ENCODE measurements around the gene KRTAP23-1. TPM values are rescaled to one million over a fixed set of nuclear protein-coding genes. Genes with fewer than 3 reads are reported as not detected.

Gene KRTAP23-1
- polyA plus RNA-seq (ENCODE audit: insufficient read length in 12 of 12), result not detected
- long read RNA-seq, donor 1, result 0 reads
- long read RNA-seq, donor 2, result 0 reads
- long read RNA-seq, donor 3, result 0 reads
- long read RNA-seq, donor 4, result 0 reads
- long read RNA-seq, donor 5, result 0 reads
- long read RNA-seq, donor 6, result 0 reads
- long read RNA-seq, donor 7, result 0 reads
- long read RNA-seq, donor 8, result 0 reads
- long read RNA-seq, donor 9, result 0 reads
- long read RNA-seq, donor 10, result 0 reads
- long read RNA-seq, donor 11, result 0 reads

GRCh38 chr21:30348506-30348905 lies at the start of gene KRTAP23-1:
Gene KRTAP23-1 (minus strand): TSS chr21:30348606. CDS start chr21:30348606, 0 bp downstream.
- no peak for DNase-seq

GRCh38 chr21:30395731-30396130 lies 47.3 kb upstream of the KRTAP23-1 start, which contains the start of gene KRTAP13-1:
Gene KRTAP13-1 (plus strand): TSS chr21:30396031. CDS start chr21:30396087, 56 bp downstream.
- DNase-seq, result no peak

GRCh38 chr21:30391492-30392025 lies 43.2 kb upstream of the KRTAP23-1 start:
- DNase-seq, result no peak

GRCh38 chr21:30382201-30382600 lies 33.8 kb upstream of the KRTAP23-1 start:
- DNase-seq, result no peak

- no peak for DNase-seq
These were observed 23.8 kb upstream of the KRTAP23-1 start, which contains the start of gene KRTAP13-2 for GRCh38 chr21:30372139-30372770. Gene KRTAP13-2 (minus strand): TSS chr21:30372271. CDS start chr21:30372213, 58 bp downstream.

GRCh38 chr21:30355906-30356305 lies 7.5 kb upstream of the KRTAP23-1 start:
- DNase-seq, result peak; percentile 24

- DNase-seq, result no peak
These were observed 6.1 kb upstream of the KRTAP23-1 start for GRCh38 chr21:30354308-30355005.

GRCh38 chr21:30351534-30351933 lies 3.1 kb upstream of the KRTAP23-1 start:
- no peak for DNase-seq

- DNase-seq, result no peak
These were observed 1.2 kb upstream of the KRTAP23-1 start for GRCh38 chr21:30349572-30349971.

GRCh38 chr21:30345014-30345413 lies 3.4 kb downstream of the KRTAP23-1 start:
- DNase-seq, result no peak

GRCh38 chr21:30340714-30341573 lies 7.5 kb downstream of the KRTAP23-1 start:
- no peak for DNase-seq

GRCh38 chr21:30338717-30339116 lies 9.7 kb downstream of the KRTAP23-1 start:
- DNase-seq, result no peak

GRCh38 chr21:30337772-30338171 lies 10.6 kb downstream of the KRTAP23-1 start:
- no peak for DNase-seq

GRCh38 chr21:30337276-30337744 lies 11.1 kb downstream of the KRTAP23-1 start, which contains the start of gene KRTAP27-1:
Gene KRTAP27-1 (minus strand): TSS chr21:30337694. CDS start chr21:30337668, 26 bp downstream.
- DNase-seq, result no peak

GRCh38 chr21:30336596-30336995 lies 11.8 kb downstream of the KRTAP23-1 start:
- no peak for DNase-seq

GRCh38 chr21:30333736-30334135 lies 14.7 kb downstream of the KRTAP23-1 start:
- DNase-seq, result no peak

GRCh38 chr21:30332681-30333080 lies 15.7 kb downstream of the KRTAP23-1 start:
- no peak for DNase-seq

- no peak for DNase-seq
These were observed 19.1 kb downstream of the KRTAP23-1 start for GRCh38 chr21:30329203-30329875.

- no peak for DNase-seq
These were observed 22.0 kb downstream of the KRTAP23-1 start for GRCh38 chr21:30326390-30326789.

- no peak for DNase-seq
These were observed 28.2 kb downstream of the KRTAP23-1 start, which contains the start of gene KRTAP26-1 for GRCh38 chr21:30320215-30320614. Gene KRTAP26-1 (minus strand): TSS chr21:30320315. CDS start chr21:30320035, 280 bp downstream.
